NCI-H82 (cell line): ENCODE measurements around the gene PMPCB.
A peak's percentile ranks its signal among the peaks of the same experiment; 100 is the strongest.
"Not testable (repeated sequence)": the region's sequence is repeated elsewhere in the genome, so short reads cannot be mapped to it uniquely, and the experiment has no call there.

Experiments
- DNase-seq: peaks from one replicate; lab custom pipeline; 2025; lab: John Stamatoyannopoulos, UW

Gene PMPCB

GRCh38 chr7:103296901-103297836 is at the start of gene PMPCB:
TSS of gene PMPCB (plus strand) at chr7:103297435. CDS start at chr7:103297460, 25 bp downstream.
- peak; percentile 94 for DNase-seq

- not testable (repeated sequence) for DNase-seq
Observed at GRCh38 chr7:103253699-103254506, 43.3 kb upstream of the PMPCB start.

GRCh38 chr7:103264054-103264453 is 33.2 kb upstream of the PMPCB start:
- not testable (repeated sequence) for DNase-seq

- not testable (repeated sequence) for DNase-seq
Observed at GRCh38 chr7:103266229-103266628, 31.0 kb upstream of the PMPCB start.

- not testable (repeated sequence) for DNase-seq
Observed at GRCh38 chr7:103273374-103273773, 23.9 kb upstream of the PMPCB start.

GRCh38 chr7:103274867-103275266 is 22.4 kb upstream of the PMPCB start:
- DNase-seq: not testable (repeated sequence)

GRCh38 chr7:103278195-103278594 is 19.0 kb upstream of the PMPCB start:
- not testable (repeated sequence) for DNase-seq

- peak; percentile 62 for DNase-seq
Observed at GRCh38 chr7:103279636-103279962, 17.6 kb upstream of the PMPCB start.

- peak; percentile 75 for DNase-seq
Observed at GRCh38 chr7:103279963-103280802, 17.1 kb upstream of the PMPCB start.

GRCh38 chr7:103280803-103281155 is 16.5 kb upstream of the PMPCB start:
- DNase-seq: not testable (repeated sequence)

GRCh38 chr7:103282802-103283427 is 14.3 kb upstream of the PMPCB start:
- DNase-seq: not testable (repeated sequence)

- no peak for DNase-seq
Observed at GRCh38 chr7:103292122-103292521, 5.1 kb upstream of the PMPCB start.

- DNase-seq: no peak
Observed at GRCh38 chr7:103293526-103293925, 3.7 kb upstream of the PMPCB start.

- no peak for DNase-seq
Observed at GRCh38 chr7:103297837-103298179, 573 bp downstream of the PMPCB start.

GRCh38 chr7:103299660-103300059 is 2.4 kb downstream of the PMPCB start:
- no peak for DNase-seq

- DNase-seq: no peak
Observed at GRCh38 chr7:103301441-103301840, 4.2 kb downstream of the PMPCB start.

- DNase-seq: no peak
Observed at GRCh38 chr7:103307503-103308231, 10.4 kb downstream of the PMPCB start.

GRCh38 chr7:103314852-103315251 is 17.6 kb downstream of the PMPCB start:
- no peak for DNase-seq

- no peak for DNase-seq
Observed at GRCh38 chr7:103316380-103316941, 19.2 kb downstream of the PMPCB start.

GRCh38 chr7:103317009-103317408 is 19.8 kb downstream of the PMPCB start:
- DNase-seq: no peak

- no peak for DNase-seq
Observed at GRCh38 chr7:103325744-103326143, 28.5 kb downstream of the PMPCB start.
